Esophagus squamous epithelium (tissue), 4 donors: ENCODE measurements around the gene CCDC93.

ENCODE experiments used
- CTCF ChIP-seq, 6 experiments: fragments of 450-650 bp in 4 of 6; fragments of 200-600 bp in 2 of 6; sonication (generic) in 2 of 6; IDR thresholded peaks; one replicate each; pipeline ENCODE4 v1.5.1; 2016 to 2019; ENCODE audit warnings: antibody characterized with exemption in 6 of 6, mild to moderate bottlenecking in 4 of 6, moderate library complexity in 4 of 6
- POLR2A ChIP-seq, 4 donors: fragments of 450-650 bp; IDR thresholded peaks; one replicate each; pipeline ENCODE4 v1.6.1; 2017; ENCODE audit warnings: antibody characterized with exemption in 4 of 4, mild to moderate bottlenecking in 4 of 4, moderate library complexity in 3 of 4

GRCh38 chr2:117983040-117983439 lies 30.8 kb downstream of the CCDC93 start:
- no peak for TF ChIP-seq CTCF (IDR thresholded peaks at IDR 0.05)
- TF ChIP-seq POLR2A (IDR thresholded peaks at IDR 0.05) = no peak
